HEK293 (cell line): ENCODE data around the gene SLC6A11.

Experiments
- GFI1B ChIP-seq: fragments of 450-650 bp; formaldehyde crosslinking; IDR thresholded peaks from 2 replicates; pipeline ENCODE4 v1.5.1; 2016; ENCODE audit warnings: missing biosample characterization, missing genetic modification characterization
- GLI4 ChIP-seq: fragments of 450-650 bp; formaldehyde crosslinking; IDR thresholded peaks from 2 replicates; pipeline ENCODE4 v1.5.1; 2016; ENCODE audit warnings: missing biosample characterization, missing genetic modification characterization
- HIC1 ChIP-seq: fragments of 450-650 bp; formaldehyde crosslinking; IDR thresholded peaks from 2 replicates; pipeline ENCODE4 v1.5.1; 2016; ENCODE audit warnings: missing biosample characterization, missing genetic modification characterization
- KLF8 ChIP-seq: fragments of 450-650 bp; formaldehyde crosslinking; IDR thresholded peaks from 2 replicates; pipeline ENCODE4 v1.5.1; 2016; ENCODE audit warnings: missing biosample characterization, missing genetic modification characterization
- KLF9 ChIP-seq: fragments of 450-650 bp; formaldehyde crosslinking; IDR thresholded peaks from 2 replicates; pipeline ENCODE4 v1.5.1; 2016; ENCODE audit warnings: missing biosample characterization, missing genetic modification characterization, low read depth
- REST ChIP-seq: fragments of 450-650 bp; formaldehyde crosslinking; IDR thresholded peaks from 2 replicates; pipeline ENCODE4 v1.5.1; 2016; ENCODE audit warnings: missing biosample characterization, missing genetic modification characterization
- SCRT1 ChIP-seq: fragments of 450-650 bp; formaldehyde crosslinking; IDR thresholded peaks from 2 replicates; pipeline ENCODE4 v1.5.1; 2016; ENCODE audit warnings: missing biosample characterization, missing genetic modification characterization, borderline replicate concordance
- SCRT2 ChIP-seq: fragments of 450-650 bp; formaldehyde crosslinking; IDR thresholded peaks from 2 replicates; pipeline ENCODE4 v1.5.1; 2016; ENCODE audit warnings: missing biosample characterization, missing genetic modification characterization
- SETDB1 ChIP-seq: IDR thresholded peaks from one replicate; pipeline ENCODE4 v1.6.1; 2017; ENCODE audit warnings: mild to moderate bottlenecking, low read length, moderate library complexity, mixed read lengths; ENCODE audit not compliant: insufficient read length
- TRIM28 ChIP-seq: IDR thresholded peaks from 2 replicates; pipeline ENCODE4 v1.6.1; 2011; ENCODE audit warnings: low read length, control low read depth, borderline replicate concordance
- ZBTB10 ChIP-seq: fragments of 450-650 bp; formaldehyde crosslinking; IDR thresholded peaks from 2 replicates; pipeline ENCODE4 v1.5.1; 2016; ENCODE audit warnings: missing biosample characterization, missing genetic modification characterization
- ZBTB20 ChIP-seq: fragments of 450-650 bp; formaldehyde crosslinking; IDR thresholded peaks from 2 replicates; pipeline ENCODE4 v1.5.1; 2016; ENCODE audit warnings: missing biosample characterization, missing genetic modification characterization
- ZBTB49 ChIP-seq: fragments of 450-650 bp; formaldehyde crosslinking; IDR thresholded peaks from 2 replicates; pipeline ENCODE4 v1.5.1; 2016; ENCODE audit warnings: missing biosample characterization, missing genetic modification characterization, low read depth
- ZBTB6 ChIP-seq: fragments of 450-650 bp; formaldehyde crosslinking; IDR thresholded peaks from 2 replicates; pipeline ENCODE4 v1.5.1; 2017; ENCODE audit warnings: missing biosample characterization, missing genetic modification characterization
- ZNF112 ChIP-seq: fragments of 450-650 bp; formaldehyde crosslinking; IDR thresholded peaks from 2 replicates; pipeline ENCODE4 v1.5.0; 2017; ENCODE audit warnings: missing biosample characterization, missing genetic modification characterization
- ZNF354C ChIP-seq: fragments of 450-650 bp; formaldehyde crosslinking; IDR thresholded peaks from 2 replicates; pipeline ENCODE4 v1.5.1; 2016; ENCODE audit warnings: missing biosample characterization, missing genetic modification characterization, low read depth, borderline replicate concordance
- ZNF558 ChIP-seq: fragments of 450-650 bp; formaldehyde crosslinking; IDR thresholded peaks from 2 replicates; pipeline ENCODE4 v1.5.1; 2016; ENCODE audit warnings: missing biosample characterization, missing genetic modification characterization
- ZNF561 ChIP-seq: fragments of 450-650 bp; IDR thresholded peaks from 2 replicates; pipeline ENCODE4 v1.5.1; 2018; ENCODE audit warnings: missing biosample characterization, missing genetic modification characterization, borderline replicate concordance
- ZNF623 ChIP-seq: fragments of 450-650 bp; formaldehyde crosslinking; IDR thresholded peaks from 2 replicates; pipeline ENCODE4 v1.5.1; 2016; ENCODE audit warnings: missing biosample characterization, missing genetic modification characterization
- ZNF626 ChIP-seq: fragments of 450-650 bp; sonication (Bioruptor Pico); formaldehyde crosslinking; IDR thresholded peaks from 2 replicates; pipeline ENCODE4 v1.5.1; 2018; ENCODE audit warnings: missing biosample characterization, missing genetic modification characterization, inconsistent platforms
- ZNF658 ChIP-seq: fragments of 450-650 bp; formaldehyde crosslinking; IDR thresholded peaks from 2 replicates; pipeline ENCODE4; 2016; ENCODE audit warnings: missing biosample characterization, missing genetic modification characterization

Gene SLC6A11

GRCh38 chr3:10907262-10907661, 91.2 kb downstream of the SLC6A11 start (continued):
- peak; percentile 65; the same call in 1 of the 2 replicates for TF ChIP-seq TRIM28
- peak; percentile 58; the same call in 1 of the 2 replicates for TF ChIP-seq SCRT1
- no peak for TF ChIP-seq GLI4 (tag by site-specific recombination)
- no peak for TF ChIP-seq ZBTB49 (tag by site-specific recombination)
- TF ChIP-seq ZBTB20 (tag by site-specific recombination), result no peak
- TF ChIP-seq SCRT2 (tag by site-specific recombination), result peak; percentile 81
- no peak for TF ChIP-seq KLF9 (tag by site-specific recombination)
- TF ChIP-seq ZBTB6 (tag by site-specific recombination), result no peak
- TF ChIP-seq ZNF626, result peak; percentile 62; the same call in 1 of the 2 replicates
- TF ChIP-seq REST, result no peak
- no peak for TF ChIP-seq ZBTB10 (tag by site-specific recombination)
- TF ChIP-seq ZNF354C, result no peak
- no peak for TF ChIP-seq ZNF112 (tag by site-specific recombination)
- TF ChIP-seq HIC1 (tag by site-specific recombination), result no peak
- peak; percentile 79 for TF ChIP-seq SETDB1
- no peak for TF ChIP-seq ZNF561 (tag by site-specific recombination)
- no peak for TF ChIP-seq KLF8 (tag by site-specific recombination)
- TF ChIP-seq ZNF558 (tag by site-specific recombination), result peak; percentile 38; the same call in 1 of the 2 replicates
- TF ChIP-seq ZNF658 (tag by site-specific recombination), result no peak
- no peak for TF ChIP-seq ZNF623 (tag by site-specific recombination)
- TF ChIP-seq GFI1B (tag by site-specific recombination), result no peak
- TF ChIP-seq, all 188 proteins: peak for 8
